Mesendoderm (in vitro differentiated cells): Measurements from ENCODE around the gene MRRF.

Source experiments
- DNase-seq: peaks from one replicate; pipeline ENCODE4 v3.0.0; 2013
- H2AK5ac ChIP-seq: 2 replicates; pipeline ENCODE4 v1.6.1; 2013; ENCODE audit warnings: low read length, inconsistent platforms
- H2BK120ac ChIP-seq: 2 replicates; pipeline ENCODE4 v1.6.1; 2013; ENCODE audit warnings: low read depth, mild to moderate bottlenecking, low read length, moderate library complexity, mixed read lengths
- H2BK15ac ChIP-seq: replicated peaks from 2 replicates; pipeline ENCODE4 v1.6.1; 2013; ENCODE audit warnings: low read depth, mild to moderate bottlenecking, moderate library complexity
- H2BK5ac ChIP-seq: 2 replicates; pipeline ENCODE4 v1.6.1; 2013; ENCODE audit warnings: low read length, inconsistent platforms
- H3K18ac ChIP-seq: 2 replicates; pipeline ENCODE4 v1.6.1; 2013; ENCODE audit warnings: mild to moderate bottlenecking, low read length, mixed read lengths
- H3K23ac ChIP-seq: one replicate; pipeline ENCODE4 v1.6.1; 2013; ENCODE audit warnings: low read length
- H3K27ac ChIP-seq: 2 replicates; pipeline ENCODE4 v1.5.1; 2013; ENCODE audit warnings: low read depth, mild to moderate bottlenecking, inconsistent platforms, low read length, moderate library complexity
- H3K27me3 ChIP-seq: 2 replicates; pipeline ENCODE4 v1.6.1; 2013; ENCODE audit warnings: low read length, control low read depth, mild to moderate bottlenecking, inconsistent platforms; ENCODE audit not compliant: insufficient read depth, poor library complexity
- H3K36me3 ChIP-seq: 2 replicates; pipeline ENCODE4 v1.6.1; 2013; ENCODE audit warnings: low read length, inconsistent platforms; ENCODE audit not compliant: control insufficient read depth, insufficient read depth
- H3K4ac ChIP-seq: one replicate; pipeline ENCODE4 v1.6.1; 2013; ENCODE audit warnings: low read depth, mild to moderate bottlenecking, low read length, moderate library complexity
- H3K4me1 ChIP-seq: 2 replicates; pipeline ENCODE4 v1.6.1; 2013; ENCODE audit warnings: low read depth, low read length, inconsistent platforms; ENCODE audit not compliant: control insufficient read depth
- H3K4me2 ChIP-seq: 2 replicates; pipeline ENCODE4 v1.6.1; 2013; ENCODE audit warnings: low read length
- H3K4me3 ChIP-seq: 2 replicates; pipeline ENCODE4 v1.5.1; 2013; ENCODE audit warnings: mild to moderate bottlenecking, low read length
- H3K56ac ChIP-seq: one replicate; pipeline ENCODE4 v1.6.1; 2013; ENCODE audit warnings: low read length
- H3K79me1 ChIP-seq: 2 replicates; pipeline ENCODE4 v1.6.1; 2013; ENCODE audit warnings: low read length, inconsistent platforms
- H3K79me2 ChIP-seq: 2 replicates; pipeline ENCODE4 v1.6.1; 2013; ENCODE audit warnings: mild to moderate bottlenecking, low read length; ENCODE audit not compliant: control insufficient read depth, insufficient read depth
- H3K9ac ChIP-seq: 2 replicates; pipeline ENCODE4 v1.6.1; 2013; ENCODE audit warnings: low read length, inconsistent platforms
- H4K5ac ChIP-seq: one replicate; pipeline ENCODE4 v1.6.1; 2013; ENCODE audit warnings: low read length
- H4K8ac ChIP-seq: one replicate; pipeline ENCODE4 v1.6.1; 2013; ENCODE audit warnings: low read depth, mild to moderate bottlenecking, control low read depth, low read length, moderate library complexity
- WGBS: extraction: QIAGEN DNeasy Blood & Tissue Kit; methylation state at CpG from one replicate; pipeline ENCODE4 v1.1.7; 2013; ENCODE audit warnings: low lambda C conversion rate, missing lambda C conversion rate; ENCODE audit not compliant: insufficient coverage; ENCODE audit errors: extremely low coverage; 5-methylcytosine and 5-hydroxymethylcytosine counted together

MRRF gene

DNA sequence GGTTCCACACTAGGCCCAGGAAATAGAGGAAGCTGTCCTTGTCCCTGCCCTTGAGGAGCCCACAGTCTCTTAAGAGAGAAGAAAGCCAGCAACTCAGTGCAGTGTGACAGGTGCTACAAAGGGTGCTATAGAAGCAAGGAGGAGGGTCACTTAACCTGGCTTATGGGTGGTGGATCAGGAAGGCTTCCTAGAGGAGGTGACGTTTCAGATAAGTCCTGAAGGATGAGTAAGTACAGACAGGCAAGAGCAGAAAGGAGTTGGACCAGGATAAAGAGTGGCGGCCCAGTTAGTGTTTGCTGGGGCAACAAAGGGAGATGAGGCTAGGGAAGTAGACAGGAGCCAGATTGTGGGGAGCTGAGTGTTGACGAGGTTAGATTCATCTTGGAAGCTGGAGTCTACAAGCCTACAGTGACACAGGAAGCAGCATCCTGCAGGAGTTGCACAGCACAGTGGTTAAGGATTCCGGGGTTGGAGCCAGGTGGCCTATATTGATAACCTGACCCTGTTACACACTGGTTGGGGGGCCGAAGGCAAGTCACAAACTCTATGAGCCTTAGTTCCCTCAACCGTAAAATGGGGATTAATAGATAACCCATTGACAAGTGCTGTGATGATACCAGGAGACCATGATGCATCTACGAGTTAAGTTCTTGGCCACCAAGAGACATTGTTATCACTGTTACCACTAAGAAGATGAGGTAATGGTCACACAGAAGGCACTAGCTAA, 30.5 kb upstream of the MRRF start:
- Histone ChIP-seq H3K79me2 (no peaks in the 10 kb centered on the region), H3K23ac (no peak overlapping the region), H3K36me3 (no peaks in the 10 kb centered on the region), H3K27me3 (peaks cover 23% of the 10 kb centered on the region), H3K9ac (no peak overlapping the region), H3K4ac (no peak overlapping the region), H3K79me1 (no peaks in the 10 kb centered on the region), H3K4me1 (no peaks in the 10 kb centered on the region), H3K56ac (no peak overlapping the region), H4K5ac (no peak overlapping the region), H2BK5ac (no peak overlapping the region), H2AK5ac (no peak overlapping the region), H4K8ac (no peak overlapping the region), H3K4me3 (no peak overlapping the region), H3K27ac (no peak overlapping the region), H3K18ac (no peak overlapping the region), H3K4me2 (no peak overlapping the region), H2BK120ac (no peak overlapping the region), H2BK15ac (no peak overlapping the region)
- no CpG with 5 or more reads among the region's 7 CpGs for WGBS
- DNase-seq = no peak

- Histone ChIP-seq H2BK15ac (no peak overlapping the region), H3K4me3 (no peak overlapping the region), H3K79me1 (no peaks in the 10 kb centered on the region), H3K18ac (no peak overlapping the region), H2BK5ac (no peak overlapping the region), H2AK5ac (no peak overlapping the region), H3K4ac (no peak overlapping the region), H3K36me3 (peaks cover under 1% of the 10 kb centered on the region), H3K79me2 (no peaks in the 10 kb centered on the region), H3K4me1 (no peaks in the 10 kb centered on the region), H3K23ac (no peak overlapping the region), H3K9ac (no peak overlapping the region), H3K27ac (no peak overlapping the region), H4K8ac (no peak overlapping the region), H4K5ac (no peak overlapping the region), H2BK120ac (no peak overlapping the region), H3K56ac (no peak overlapping the region), H3K4me2 (no peak overlapping the region), H3K27me3 (no peaks in the 10 kb centered on the region)
- WGBS = no CpG with 5 or more reads among the region's 10 CpGs
- DNase-seq = no peak
Measured at GRCh38 chr9:122236681-122237080, 28.0 kb upstream of the MRRF start.

GRCh38 chr9:122239722-122240121, 25.0 kb upstream of the MRRF start:
- Histone ChIP-seq H3K4ac (no peak overlapping the region), H2BK5ac (no peak overlapping the region), H3K9ac (no peak overlapping the region), H4K8ac (no peak overlapping the region), H4K5ac (no peak overlapping the region), H2AK5ac (no peak overlapping the region), H3K4me1 (no peaks in the 10 kb centered on the region), H3K4me2 (no peak overlapping the region), H3K27ac (no peak overlapping the region), H2BK15ac (no peak overlapping the region), H2BK120ac (no peak overlapping the region), H3K23ac (no peak overlapping the region), H3K79me1 (no peaks in the 10 kb centered on the region), H3K27me3 (no peaks in the 10 kb centered on the region), H3K18ac (no peak overlapping the region), H3K36me3 (peaks cover 4% of the 10 kb centered on the region), H3K79me2 (no peaks in the 10 kb centered on the region), H3K56ac (no peak overlapping the region), H3K4me3 (no peak overlapping the region)
- WGBS = no CpG with 5 or more reads among the region's 5 CpGs
- no peak for DNase-seq

DNA sequence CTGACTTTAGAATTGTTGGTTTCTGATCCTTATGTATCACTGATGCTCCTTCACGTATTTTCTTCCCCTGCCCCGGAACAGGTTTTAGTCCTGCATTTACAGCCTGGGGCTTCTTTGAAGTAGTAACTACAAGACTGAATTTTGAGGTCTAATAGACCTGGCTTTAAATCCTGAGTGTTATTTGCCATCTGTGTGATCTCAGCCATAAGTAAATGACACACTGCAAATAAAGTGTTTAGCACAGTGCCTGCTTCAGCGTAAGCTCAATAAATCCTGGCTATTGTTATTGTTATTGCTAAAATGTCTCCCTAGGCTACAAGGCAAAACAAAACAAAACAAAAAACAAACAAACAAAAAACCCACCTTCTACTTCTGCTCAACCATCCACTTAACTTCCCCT, 20.3 kb upstream of the MRRF start:
- no peak overlapping the region for H2BK5ac ChIP-seq
- H3K79me1 ChIP-seq = no peaks in the 10 kb centered on the region
- H3K36me3 ChIP-seq = peaks cover 6% of the 10 kb centered on the region

GRCh38 chr9:122246666-122247065, 18.0 kb upstream of the MRRF start:
- H2BK120ac ChIP-seq = no peak overlapping the region
- WGBS = no CpG with 5 or more reads among the region's 3 CpGs
- no peak overlapping the region for H2BK5ac ChIP-seq
- H3K56ac ChIP-seq = no peak overlapping the region
- no peak overlapping the region for H4K5ac ChIP-seq
- H3K4me2 ChIP-seq = no peak overlapping the region
- no peak overlapping the region for H3K23ac ChIP-seq
- H2BK15ac ChIP-seq = no peak overlapping the region
- no peak for DNase-seq
- no peak overlapping the region for H3K4ac ChIP-seq
- no peaks in the 10 kb centered on the region for H3K79me2 ChIP-seq
- no peaks in the 10 kb centered on the region for H3K27me3 ChIP-seq
- no peak overlapping the region for H3K4me3 ChIP-seq
- H4K8ac ChIP-seq = no peak overlapping the region
- no peaks in the 10 kb centered on the region for H3K79me1 ChIP-seq
- H3K9ac ChIP-seq = no peak overlapping the region
- H3K18ac ChIP-seq = no peak overlapping the region
- H3K4me1 ChIP-seq = no peaks in the 10 kb centered on the region
- no peak overlapping the region for H2AK5ac ChIP-seq
- no peak overlapping the region for H3K27ac ChIP-seq
- peaks cover 8% of the 10 kb centered on the region for H3K36me3 ChIP-seq

More for the DNA sequence above, 20.3 kb upstream of the MRRF start:
- no CpG with 5 or more reads among the region's 3 CpGs for WGBS
- H2AK5ac ChIP-seq = no peak overlapping the region
- no peaks in the 10 kb centered on the region for H3K27me3 ChIP-seq
- H3K27ac ChIP-seq = no peak overlapping the region
- H3K4me2 ChIP-seq = no peak overlapping the region
- H3K9ac ChIP-seq = no peak overlapping the region
- no peak overlapping the region for H3K23ac ChIP-seq
- no peak for DNase-seq
- H3K56ac ChIP-seq = no peak overlapping the region
- no peak overlapping the region for H3K4ac ChIP-seq
- no peak overlapping the region for H2BK15ac ChIP-seq
- no peaks in the 10 kb centered on the region for H3K79me2 ChIP-seq
- no peak overlapping the region for H4K8ac ChIP-seq
- H3K18ac ChIP-seq = no peak overlapping the region
- H3K4me3 ChIP-seq = no peak overlapping the region
- H2BK120ac ChIP-seq = no peak overlapping the region
- no peaks in the 10 kb centered on the region for H3K4me1 ChIP-seq
- no peak overlapping the region for H4K5ac ChIP-seq

GRCh38 chr9:122248448-122248865, 16.2 kb upstream of the MRRF start:
- no peak overlapping the region for H3K56ac ChIP-seq
- H3K18ac ChIP-seq = no peak overlapping the region
- no peak overlapping the region for H3K23ac ChIP-seq
- no CpG with 5 or more reads among the region's 5 CpGs for WGBS
- DNase-seq = no peak
- no peak overlapping the region for H2BK5ac ChIP-seq
- H3K4ac ChIP-seq = no peak overlapping the region
- peaks cover 2% of the 10 kb centered on the region for H3K79me1 ChIP-seq
- no peak overlapping the region for H3K9ac ChIP-seq
- no peak overlapping the region for H4K8ac ChIP-seq
- peaks cover 6% of the 10 kb centered on the region for H3K36me3 ChIP-seq
- H2AK5ac ChIP-seq = no peak overlapping the region
- no peaks in the 10 kb centered on the region for H3K4me1 ChIP-seq
- H4K5ac ChIP-seq = no peak overlapping the region
- H2BK15ac ChIP-seq = no peak overlapping the region
- no peaks in the 10 kb centered on the region for H3K79me2 ChIP-seq
- H3K4me2 ChIP-seq = no peak overlapping the region
- no peaks in the 10 kb centered on the region for H3K27me3 ChIP-seq
- H3K4me3 ChIP-seq = no peak overlapping the region
- H3K27ac ChIP-seq = no peak overlapping the region
- H2BK120ac ChIP-seq = no peak overlapping the region
